Measurements from ENCODE around the gene ATP11A. TPM values are rescaled to one million over a fixed set of nuclear protein-coding genes. Genes with fewer than 3 reads are reported as not detected.

ATP11A gene
- total RNA-seq, 1 experiment from 2014 or later = 80.4 TPM

DNA sequence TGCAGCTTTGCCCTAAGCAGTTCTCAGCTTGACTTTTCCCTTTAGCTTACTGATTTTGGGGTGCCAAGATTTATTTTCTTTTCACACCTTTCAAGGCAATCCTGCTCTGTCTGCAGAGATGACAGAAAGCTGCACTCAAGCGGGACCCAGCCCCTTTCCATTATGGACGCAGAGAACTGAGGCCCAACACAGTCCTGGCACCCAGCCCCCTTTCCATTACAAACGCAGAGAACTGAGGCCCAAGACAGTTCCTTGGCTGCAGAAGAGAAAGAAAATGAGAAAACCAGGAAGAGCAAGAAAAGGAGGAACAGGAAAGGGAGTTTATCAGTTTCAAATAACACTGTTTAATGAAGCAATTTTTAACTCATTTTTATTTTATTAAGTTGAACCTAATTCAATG lies 36.8 kb upstream of the ATP11A start (continued):
- TF ChIP-seq, protein P1, sequence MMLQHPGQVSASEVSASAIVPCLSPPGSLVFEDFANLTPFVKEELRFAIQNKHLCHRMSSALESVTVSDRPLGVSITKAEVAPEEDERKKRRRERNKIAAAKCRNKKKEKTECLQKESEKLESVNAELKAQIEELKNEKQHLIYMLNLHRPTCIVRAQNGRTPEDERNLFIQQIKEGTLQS (IDR thresholded peaks at IDR 0.05) = no peak
- TF ChIP-seq ZNF274 (IDR thresholded peaks at IDR 0.05; ENCODE audit: low read depth, low read length) (no peak), FOSL1 (IDR thresholded peaks at IDR 0.05; ENCODE audit: low read depth) (no peak)
- TF ChIP-seq, protein P2, sequence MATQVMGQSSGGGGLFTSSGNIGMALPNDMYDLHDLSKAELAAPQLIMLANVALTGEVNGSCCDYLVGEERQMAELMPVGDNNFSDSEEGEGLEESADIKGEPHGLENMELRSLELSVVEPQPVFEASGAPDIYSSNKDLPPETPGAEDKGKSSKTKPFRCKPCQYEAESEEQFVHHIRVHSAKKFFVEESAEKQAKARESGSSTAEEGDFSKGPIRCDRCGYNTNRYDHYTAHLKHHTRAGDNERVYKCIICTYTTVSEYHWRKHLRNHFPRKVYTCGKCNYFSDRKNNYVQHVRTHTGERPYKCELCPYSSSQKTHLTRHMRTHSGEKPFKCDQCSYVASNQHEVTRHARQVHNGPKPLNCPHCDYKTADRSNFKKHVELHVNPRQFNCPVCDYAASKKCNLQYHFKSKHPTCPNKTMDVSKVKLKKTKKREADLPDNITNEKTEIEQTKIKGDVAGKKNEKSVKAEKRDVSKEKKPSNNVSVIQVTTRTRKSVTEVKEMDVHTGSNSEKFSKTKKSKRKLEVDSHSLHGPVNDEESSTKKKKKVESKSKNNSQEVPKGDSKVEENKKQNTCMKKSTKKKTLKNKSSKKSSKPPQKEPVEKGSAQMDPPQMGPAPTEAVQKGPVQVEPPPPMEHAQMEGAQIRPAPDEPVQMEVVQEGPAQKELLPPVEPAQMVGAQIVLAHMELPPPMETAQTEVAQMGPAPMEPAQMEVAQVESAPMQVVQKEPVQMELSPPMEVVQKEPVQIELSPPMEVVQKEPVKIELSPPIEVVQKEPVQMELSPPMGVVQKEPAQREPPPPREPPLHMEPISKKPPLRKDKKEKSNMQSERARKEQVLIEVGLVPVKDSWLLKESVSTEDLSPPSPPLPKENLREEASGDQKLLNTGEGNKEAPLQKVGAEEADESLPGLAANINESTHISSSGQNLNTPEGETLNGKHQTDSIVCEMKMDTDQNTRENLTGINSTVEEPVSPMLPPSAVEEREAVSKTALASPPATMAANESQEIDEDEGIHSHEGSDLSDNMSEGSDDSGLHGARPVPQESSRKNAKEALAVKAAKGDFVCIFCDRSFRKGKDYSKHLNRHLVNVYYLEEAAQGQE (IDR thresholded peaks at IDR 0.05; ENCODE audit: low read depth) = no peak
- TF ChIP-seq, protein P3, sequence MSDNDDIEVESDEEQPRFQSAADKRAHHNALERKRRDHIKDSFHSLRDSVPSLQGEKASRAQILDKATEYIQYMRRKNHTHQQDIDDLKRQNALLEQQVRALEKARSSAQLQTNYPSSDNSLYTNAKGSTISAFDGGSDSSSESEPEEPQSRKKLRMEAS (IDR thresholded peaks at IDR 0.05) = no peak

DNA sequence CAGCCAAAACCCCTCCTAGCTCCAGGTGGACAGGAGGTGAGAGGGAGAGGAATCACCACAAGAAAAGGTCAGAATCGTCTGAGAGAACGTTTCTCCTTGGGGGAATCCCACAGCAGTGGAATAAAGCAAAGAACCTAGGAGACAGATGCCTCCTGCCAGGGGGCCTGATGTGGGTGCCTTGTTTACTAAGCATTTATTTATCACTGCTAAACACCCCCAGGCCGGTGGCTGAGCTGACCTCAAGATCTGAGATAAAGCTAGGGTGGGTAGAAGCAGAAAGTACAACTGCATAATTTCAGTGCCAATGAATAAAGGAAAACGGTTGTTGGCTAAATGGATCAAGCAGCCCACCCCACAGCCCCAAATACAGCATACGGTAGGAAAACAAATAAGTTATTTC lies 33.9 kb upstream of the ATP11A start:
- ATAC-seq (no peak), DNase-seq (ENCODE audit: low read depth, low spot score) (no peak)
- Histone ChIP-seq H4K20me1 (ENCODE audit: insufficient read depth) (no peaks in the 10 kb centered on the region), H3K27me3 (ENCODE audit: insufficient read depth, low read length) (no peaks in the 10 kb centered on the region), H2AFZ (ENCODE audit: low read depth, low read length, poor library complexity, severe bottlenecking) (no peak overlapping the region), H3K27ac (ENCODE audit: low read depth, low read length) (no peak overlapping the region), H3K9ac (ENCODE audit: low read length) (no peak overlapping the region), H3K79me2 (ENCODE audit: insufficient read depth, low read length) (no peaks in the 10 kb centered on the region), H3K9me3 (ENCODE audit: control insufficient read depth in 1 of 2, insufficient read depth in 1 of 2, low read depth in 1 of 2, low read length in 2 of 2) (no peaks in the 10 kb centered on the region), H3K4me2 (ENCODE audit: low read length) (no peak overlapping the region), H3K9me2 (ENCODE audit: insufficient read depth) (no peaks in the 10 kb centered on the region), H3K36me3 (ENCODE audit: control insufficient read depth in 1 of 2, insufficient read depth in 2 of 2, low read length in 2 of 2) (no peaks in the 10 kb centered on the region), H3K4me3 (replicated peaks in 1 of 2; ENCODE audit: low read depth in 1 of 2, low read length in 2 of 2) (no peak overlapping the region), H3K4me1 (ENCODE audit: control insufficient read depth in 1 of 2, insufficient read depth in 2 of 2, low read length in 2 of 2) (no peaks in the 10 kb centered on the region)
- RAD21 ChIA-PET (ENCODE audit: low non-redundant PET in 1 of 2, low total read pairs in 2 of 2, uncharacterized antibody in 2 of 2, unreplicated experiment in 2 of 2) = no interaction called here
- TF ChIP-seq YY1 (IDR thresholded peaks at IDR 0.05; ENCODE audit: extremely low read depth, insufficient replicate concordance, low read depth, low read length) = no peak
- POLR2A ChIA-PET = no interaction called here
- CTCF ChIA-PET = no interaction called here
- intact Hi-C loops (cut with micrococcal nuclease) = no loop called here
- no TSS peak for BruUV-seq (replicated peaks)

All from HCT116 (cell line).